HG02759 (cell line): ENCODE results near the gene CCDC201.
"Not testable (repeated sequence)": the region's sequence is repeated elsewhere in the genome, so short reads cannot be mapped to it uniquely, and the experiment has no call there.

Experiments
- ATAC-seq: cut with Tn5 transposase; IDR thresholded peaks from one replicate; pipeline ENCODE4 v1.9.1; 2021; ENCODE audit warnings: mild to moderate bottlenecking, moderate library complexity; ENCODE audit not compliant: unreplicated experiment

Gene CCDC201

GRCh38 chr7:45878457-45879144 lies 5.7 kb upstream of the CCDC201 start:
- no peak for ATAC-seq

- ATAC-seq, result no peak
Observed at GRCh38 chr7:45876519-45876918, 3.6 kb upstream of the CCDC201 start.

- no peak for ATAC-seq
Observed at GRCh38 chr7:45874408-45875131, 1.7 kb upstream of the CCDC201 start.

GRCh38 chr7:45873355-45873754 lies 473 bp upstream of the CCDC201 start:
- ATAC-seq, result no peak

GRCh38 chr7:45872116-45873034 lies 507 bp downstream of the CCDC201 start:
- no peak for ATAC-seq

- ATAC-seq, result no peak
Observed at GRCh38 chr7:45869426-45869825, 3.5 kb downstream of the CCDC201 start.

GRCh38 chr7:45867471-45867870 lies 5.4 kb downstream of the CCDC201 start:
- no peak for ATAC-seq

GRCh38 chr7:45865594-45866410 lies 7.1 kb downstream of the CCDC201 start:
- no peak for ATAC-seq

GRCh38 chr7:45863715-45864114 lies 9.2 kb downstream of the CCDC201 start:
- no peak for ATAC-seq

- ATAC-seq, result not testable (repeated sequence)
Observed at GRCh38 chr7:45856888-45857287, 16.0 kb downstream of the CCDC201 start.

- ATAC-seq, result not testable (repeated sequence)
Observed at GRCh38 chr7:45855680-45856079, 17.2 kb downstream of the CCDC201 start.

- not testable (repeated sequence) for ATAC-seq
Observed at GRCh38 chr7:45853491-45853890, 19.4 kb downstream of the CCDC201 start.

GRCh38 chr7:45852984-45853383 lies 19.9 kb downstream of the CCDC201 start:
- ATAC-seq, result not testable (repeated sequence)

GRCh38 chr7:45848734-45849133 lies 24.1 kb downstream of the CCDC201 start:
- ATAC-seq, result not testable (repeated sequence)

GRCh38 chr7:45846536-45846935 lies 26.3 kb downstream of the CCDC201 start:
- ATAC-seq, result not testable (repeated sequence)

- ATAC-seq, result not testable (repeated sequence)
Observed at GRCh38 chr7:45841926-45842717, 30.8 kb downstream of the CCDC201 start.

GRCh38 chr7:45838852-45839251 lies 34.0 kb downstream of the CCDC201 start:
- not testable (repeated sequence) for ATAC-seq

GRCh38 chr7:45832433-45833177 lies 40.3 kb downstream of the CCDC201 start:
- not testable (repeated sequence) for ATAC-seq

GRCh38 chr7:45829846-45830245 lies 43.0 kb downstream of the CCDC201 start:
- not testable (repeated sequence) for ATAC-seq
